ENCODE measurements around the gene LCA5.
"Not testable (repeated sequence)": the region's sequence is repeated elsewhere in the genome, so short reads cannot be mapped to it uniquely, and the experiment has no call there.

DNA sequence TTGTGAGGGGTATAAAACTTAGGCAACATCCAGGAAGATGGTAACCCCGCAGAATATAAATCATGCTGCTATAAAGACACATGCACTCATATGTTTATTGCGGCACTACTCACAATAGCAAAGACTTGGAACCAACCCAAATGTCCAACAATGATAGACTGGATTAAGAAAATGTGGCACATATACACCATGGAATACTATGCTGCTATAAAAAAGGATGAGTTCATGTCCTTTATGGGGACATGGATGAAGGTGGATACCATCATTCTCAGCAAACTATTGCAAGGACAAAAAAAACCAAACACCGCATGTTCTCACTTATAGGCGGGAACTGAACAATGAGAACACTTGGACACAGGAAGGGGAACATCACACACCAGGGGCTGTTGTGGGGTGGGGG is 7.7 kb downstream of the LCA5 start:
- TF ChIP-seq JUND (IDR thresholded peaks at IDR 0.05); CTCF (IDR thresholded peaks at IDR 0.05 in 2 of 3, conservative IDR thresholded peaks at IDR 0.05 in 1 of 3; ENCODE audit: borderline replicate concordance in 1 of 3, insufficient read depth in 1 of 3, low read depth in 2 of 3, low read length in 2 of 3); POLR2AphosphoS5 (IDR thresholded peaks at IDR 0.05; ENCODE audit: low read depth, low read length); POLR2A (IDR thresholded peaks at IDR 0.05; ENCODE audit: borderline replicate concordance, extremely low read depth, insufficient read depth, insufficient read length); SIN3A (IDR thresholded peaks at IDR 0.05; ENCODE audit: low read depth); SP1 (IDR thresholded peaks at IDR 0.05; ENCODE audit: low read depth); TCF7L2 (IDR thresholded peaks at IDR 0.05; ENCODE audit: borderline replicate concordance, extremely low read depth, insufficient read depth, insufficient read length); RAD21 (IDR thresholded peaks at IDR 0.05; ENCODE audit: low read depth); MAX (IDR thresholded peaks at IDR 0.05); FOSL1 (IDR thresholded peaks at IDR 0.05; ENCODE audit: low read depth); EZH2phosphoT487 (IDR thresholded peaks at IDR 0.05; ENCODE audit: borderline replicate concordance); EZH2 (IDR thresholded peaks at IDR 0.05); ZFX (IDR thresholded peaks at IDR 0.05): not testable (repeated sequence)
